Measurements from ENCODE around the gene BAZ1B.
A peak's percentile ranks its signal among the peaks of the same experiment; 100 is the strongest.
"Not testable (repeated sequence)": the region's sequence is repeated elsewhere in the genome, so short reads cannot be mapped to it uniquely, and the experiment has no call there.

Gene BAZ1B

DNA sequence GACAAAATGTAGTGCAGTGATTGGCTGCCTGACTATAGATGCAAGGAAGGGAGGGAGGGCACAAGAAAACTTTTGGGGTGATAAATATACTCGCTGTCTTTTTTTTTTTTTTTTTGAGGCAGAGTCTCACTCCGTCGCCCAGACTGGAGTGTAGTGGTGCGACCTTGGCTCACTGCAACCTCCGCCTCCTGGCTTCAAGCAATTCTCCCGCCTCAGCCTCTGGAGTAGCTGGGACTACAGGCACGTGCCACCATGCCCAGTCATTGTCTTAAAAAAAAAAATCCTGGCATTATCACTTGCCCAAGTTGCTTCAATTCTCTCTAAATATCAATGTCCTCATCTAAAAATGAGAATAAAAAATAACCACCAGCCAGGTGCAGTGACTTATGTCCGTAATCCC, 96.1 kb downstream of the BAZ1B start:
- DNase-seq (ENCODE audit: low read depth), result no peak

DNA sequence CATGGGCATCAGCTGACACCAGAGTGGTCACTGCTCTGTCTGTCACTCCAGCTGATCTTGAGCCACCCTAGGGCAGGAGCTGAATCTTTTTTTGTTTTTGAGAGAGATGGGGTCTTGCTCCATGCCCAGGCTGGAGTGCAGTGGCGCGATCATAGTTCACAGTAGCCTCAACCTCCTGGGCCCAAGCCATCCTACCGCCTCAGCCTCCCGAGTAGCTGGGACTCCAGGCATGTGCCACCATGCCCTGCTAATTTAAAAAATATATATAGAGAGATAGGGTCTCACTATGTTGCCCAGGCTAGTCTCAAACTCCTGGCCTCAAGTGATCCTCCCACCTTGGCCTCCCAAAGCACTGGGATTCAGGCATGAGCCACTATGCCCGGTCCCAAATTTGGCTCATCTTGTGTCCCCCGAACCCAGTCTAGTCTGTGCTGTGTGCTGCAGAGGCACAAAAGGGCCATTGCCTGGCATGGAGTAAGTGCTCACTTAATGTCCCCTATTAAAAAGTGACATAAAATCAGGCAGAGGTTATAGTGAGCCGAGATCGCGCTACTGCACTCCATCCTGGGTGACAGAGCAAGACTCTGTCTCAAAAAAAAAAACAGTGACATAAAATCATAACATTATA, 96.6 kb downstream of the BAZ1B start:
- no peak for DNase-seq (ENCODE audit: low read depth)

DNA sequence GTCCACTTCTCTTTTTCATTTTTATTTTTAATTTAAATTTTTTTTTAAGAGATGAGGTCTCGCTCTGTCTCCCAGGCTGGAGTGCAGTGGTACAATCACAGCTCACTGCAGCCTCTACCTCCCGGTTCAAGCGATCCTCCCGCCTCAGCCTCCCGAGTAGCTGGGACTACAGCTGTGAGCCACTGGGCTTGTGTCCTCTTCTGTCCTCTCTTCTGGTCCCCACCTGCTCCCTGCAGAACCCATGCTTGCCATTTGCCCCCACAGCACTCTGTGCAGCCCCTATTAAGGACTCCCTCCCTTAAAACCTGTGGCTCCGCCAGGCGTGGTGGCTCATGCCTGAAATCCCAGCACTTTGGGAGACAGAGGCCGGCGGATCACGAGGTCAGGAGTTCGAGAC, 97.6 kb downstream of the BAZ1B start:
- DNase-seq (ENCODE audit: low read depth), result no peak

DNA sequence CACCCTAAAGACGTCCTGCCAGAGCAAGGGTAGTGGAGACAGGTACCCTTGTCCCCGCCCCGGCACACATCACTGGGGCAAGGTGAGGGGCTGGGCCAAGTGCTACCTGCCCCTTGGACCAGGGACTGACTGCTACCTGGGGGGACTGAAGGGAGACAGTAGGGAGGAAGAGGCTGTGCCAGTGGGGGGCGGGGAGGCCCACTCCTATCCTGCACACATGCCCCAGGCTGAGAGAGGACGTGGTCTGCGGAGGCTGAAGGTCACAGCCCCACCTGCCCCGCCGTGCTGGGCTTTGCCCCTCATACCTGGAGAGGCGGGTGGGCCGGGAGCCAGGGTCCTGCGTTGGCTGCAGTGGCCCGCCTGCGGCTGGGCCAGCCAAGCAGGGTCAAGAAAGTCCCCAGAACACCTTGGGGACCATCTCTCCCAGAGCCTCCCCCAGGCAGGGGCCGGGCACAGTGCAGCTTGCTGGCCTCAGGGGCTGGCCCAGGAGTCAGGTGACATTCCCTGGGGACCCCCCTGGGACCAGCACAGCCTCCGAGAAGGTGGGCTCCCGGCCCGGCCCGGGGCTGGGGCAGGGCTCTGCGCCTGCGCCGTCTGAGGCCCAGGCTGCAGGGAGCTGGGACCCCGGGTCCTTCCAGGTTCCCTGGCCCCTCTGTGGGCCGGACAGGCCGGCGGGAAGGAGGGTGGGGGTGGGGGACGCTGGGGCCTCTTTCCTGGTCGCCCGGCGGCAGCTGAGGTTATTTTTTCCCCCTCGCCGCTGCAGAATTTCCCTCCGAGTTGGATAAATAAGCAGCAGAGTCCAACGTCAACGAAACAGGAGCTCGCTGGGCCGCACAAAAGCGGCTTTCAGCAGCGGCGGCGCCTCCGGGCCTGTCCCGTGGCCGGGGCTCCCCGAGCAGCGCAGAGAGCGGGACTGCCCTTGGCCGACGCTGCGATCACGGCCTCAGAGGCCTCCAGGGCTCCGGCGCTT, 98.3 kb downstream of the BAZ1B start:
- no peak for DNase-seq (ENCODE audit: low read depth)

DNA sequence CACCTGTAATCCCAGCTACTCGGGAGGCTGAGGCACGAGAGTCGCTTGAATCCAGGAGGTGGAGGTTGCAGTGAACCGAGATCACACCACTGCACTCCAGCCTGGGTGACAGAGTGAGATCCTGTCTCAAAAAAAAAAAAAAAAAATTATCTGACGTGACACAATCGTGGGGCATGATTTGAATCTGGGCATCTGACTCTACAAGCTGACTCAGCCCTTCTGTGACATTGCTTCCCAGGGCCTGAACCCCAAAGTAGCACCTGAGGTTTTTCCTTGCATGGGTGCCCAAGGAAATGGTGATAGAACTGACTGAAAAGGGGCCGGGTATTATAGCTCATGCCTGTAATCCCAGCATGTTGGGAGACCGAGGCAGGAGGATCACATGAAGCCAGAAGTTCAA, 101.5 kb downstream of the BAZ1B start:
- not testable (repeated sequence) for DNase-seq (ENCODE audit: low read depth)

DNA sequence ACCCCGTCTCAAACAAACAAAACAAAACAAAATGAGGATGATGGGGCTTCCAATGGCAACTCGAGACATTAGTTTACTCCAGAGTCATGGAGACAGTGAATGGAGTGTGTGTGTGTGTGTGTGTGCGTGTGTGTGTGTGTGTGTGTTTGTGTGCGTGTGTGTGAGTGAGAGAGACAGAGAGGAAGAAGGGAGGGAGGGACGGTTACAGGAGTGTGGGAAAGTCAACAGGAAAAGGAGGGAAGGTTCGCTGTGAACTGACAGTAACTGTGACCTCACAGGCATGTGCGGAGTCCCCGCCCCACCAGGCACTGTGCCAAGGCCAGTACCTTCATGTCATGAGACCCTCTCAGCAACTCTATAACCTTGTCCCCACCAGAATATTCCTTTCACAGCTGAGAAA, 102.1 kb downstream of the BAZ1B start:
- DNase-seq (ENCODE audit: low read depth), result not testable (repeated sequence)

DNA sequence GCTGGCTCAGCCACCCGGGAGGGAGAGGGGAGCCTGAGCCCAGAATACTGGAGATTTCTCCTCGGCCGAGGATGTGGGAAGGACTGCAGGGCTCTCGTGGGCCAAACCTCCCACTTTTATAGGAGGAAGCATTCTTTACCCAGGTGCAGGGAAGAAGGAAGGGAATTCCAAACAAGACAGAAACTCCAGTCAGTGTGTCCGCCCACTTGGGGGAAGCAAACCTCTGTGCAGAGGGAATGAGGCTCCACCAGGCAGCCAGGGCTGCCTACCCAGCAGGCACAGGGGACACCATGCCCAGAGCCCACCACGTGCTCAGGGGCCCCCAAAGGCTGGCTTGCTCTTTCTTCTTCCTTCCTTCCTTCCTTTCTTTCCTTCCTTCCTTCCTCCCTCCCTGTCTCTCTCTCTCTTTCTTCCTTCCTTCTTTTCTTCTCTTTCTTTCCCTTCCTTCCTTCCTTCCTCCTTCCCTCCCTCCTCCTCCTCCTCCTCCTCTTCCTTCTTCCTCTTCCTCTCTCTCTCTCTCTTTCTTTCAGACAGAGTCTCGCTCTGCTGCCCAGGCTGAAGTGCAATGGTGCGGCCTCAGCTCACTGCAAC, 103.9 kb downstream of the BAZ1B start:
- DNase-seq (ENCODE audit: low read depth), result no peak

DNA sequence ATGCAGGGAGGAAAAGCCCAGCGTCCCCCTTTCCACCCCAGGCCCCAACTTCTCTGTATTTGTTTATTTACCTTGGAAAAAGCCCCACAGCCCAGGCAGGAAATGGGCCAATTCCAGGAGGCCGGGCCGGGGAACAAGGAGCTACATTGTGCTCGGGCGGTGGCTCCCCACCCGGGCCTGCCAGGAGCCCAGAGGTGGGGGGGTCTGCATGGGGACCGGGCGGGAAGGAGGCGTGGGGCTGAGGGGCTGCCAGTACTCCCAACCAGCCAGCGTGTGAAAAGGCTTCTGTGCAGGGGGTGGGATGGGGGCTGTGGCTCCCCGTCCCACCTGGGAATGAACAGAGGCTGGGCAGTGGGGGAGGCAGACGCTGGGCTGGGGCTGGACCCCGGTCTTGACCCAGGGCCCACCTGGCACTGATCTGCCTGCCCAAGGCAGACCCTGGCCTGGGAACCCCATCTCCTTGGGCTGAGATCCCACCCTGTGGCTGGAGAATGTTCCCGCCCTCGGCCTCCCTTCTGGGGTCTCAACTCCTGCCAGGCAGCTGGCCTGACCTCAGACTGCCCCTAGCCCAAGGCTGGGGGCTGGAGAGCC, 111.5 kb downstream of the BAZ1B start:
- DNase-seq (ENCODE audit: low read depth), result not testable (repeated sequence)

DNA sequence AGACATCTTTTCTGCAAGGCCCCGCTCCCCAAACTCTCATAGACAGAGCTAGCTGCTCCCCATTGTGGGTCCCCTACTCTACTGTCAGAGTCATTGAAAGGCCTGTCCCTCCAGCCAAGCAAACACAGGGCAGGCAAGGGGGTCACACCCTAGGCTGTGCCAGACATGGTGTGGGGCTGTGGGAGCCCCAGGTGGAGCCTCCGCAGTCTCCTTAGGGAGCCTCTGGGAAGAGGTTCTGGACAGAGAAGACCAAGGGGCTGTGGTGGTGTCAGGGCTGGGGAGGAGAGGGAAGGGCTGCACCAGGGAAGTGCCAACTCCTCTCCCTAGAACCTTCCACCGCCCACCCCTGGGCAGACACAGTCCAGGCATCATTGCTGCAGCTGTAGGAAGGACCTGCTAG, 117.2 kb downstream of the BAZ1B start:
- not testable (repeated sequence) for DNase-seq (ENCODE audit: low read depth)

DNA sequence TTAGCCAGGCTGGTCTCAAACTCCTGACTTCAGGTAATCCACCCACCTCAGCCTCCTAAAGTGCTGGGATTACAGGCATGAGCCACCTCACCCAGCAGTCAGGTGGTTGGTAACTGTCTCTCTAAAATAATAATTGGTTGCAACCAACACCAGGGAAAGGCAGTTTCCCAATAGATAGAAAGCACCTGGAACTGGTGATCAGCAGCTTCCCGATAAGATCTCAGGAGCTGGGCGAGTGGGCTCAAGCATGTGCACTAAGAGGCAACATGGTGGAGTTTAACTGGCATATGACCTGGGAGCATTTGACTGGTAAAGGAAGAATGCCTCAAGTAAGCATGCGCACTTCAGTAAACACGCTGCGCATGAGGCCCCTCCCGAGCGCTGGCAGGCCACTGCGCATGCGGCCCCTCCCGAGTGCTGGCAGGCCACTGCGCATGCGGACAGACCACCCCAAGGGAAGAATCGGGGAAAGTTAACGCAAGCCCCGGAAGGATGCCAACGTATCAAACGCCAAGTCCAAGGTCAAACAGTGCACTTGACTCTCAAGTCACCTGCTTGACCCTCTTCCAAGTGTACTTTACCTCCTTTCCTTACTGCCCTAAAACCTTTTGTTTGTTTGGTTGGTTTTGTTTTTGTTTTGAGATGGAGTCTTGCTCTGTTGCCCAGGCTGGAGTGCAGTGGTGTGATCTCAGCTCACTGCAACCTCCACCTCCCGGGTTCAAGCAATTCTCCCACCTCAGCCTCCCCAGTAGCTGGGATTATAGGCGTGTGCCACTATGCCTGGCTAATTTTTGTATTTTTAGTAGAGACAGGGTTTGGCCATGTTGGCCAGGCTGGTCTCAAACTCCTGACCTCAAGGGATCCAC, 122.7 kb downstream of the BAZ1B start:
- peak; percentile 18 for DNase-seq (ENCODE audit: low read depth)

DNA sequence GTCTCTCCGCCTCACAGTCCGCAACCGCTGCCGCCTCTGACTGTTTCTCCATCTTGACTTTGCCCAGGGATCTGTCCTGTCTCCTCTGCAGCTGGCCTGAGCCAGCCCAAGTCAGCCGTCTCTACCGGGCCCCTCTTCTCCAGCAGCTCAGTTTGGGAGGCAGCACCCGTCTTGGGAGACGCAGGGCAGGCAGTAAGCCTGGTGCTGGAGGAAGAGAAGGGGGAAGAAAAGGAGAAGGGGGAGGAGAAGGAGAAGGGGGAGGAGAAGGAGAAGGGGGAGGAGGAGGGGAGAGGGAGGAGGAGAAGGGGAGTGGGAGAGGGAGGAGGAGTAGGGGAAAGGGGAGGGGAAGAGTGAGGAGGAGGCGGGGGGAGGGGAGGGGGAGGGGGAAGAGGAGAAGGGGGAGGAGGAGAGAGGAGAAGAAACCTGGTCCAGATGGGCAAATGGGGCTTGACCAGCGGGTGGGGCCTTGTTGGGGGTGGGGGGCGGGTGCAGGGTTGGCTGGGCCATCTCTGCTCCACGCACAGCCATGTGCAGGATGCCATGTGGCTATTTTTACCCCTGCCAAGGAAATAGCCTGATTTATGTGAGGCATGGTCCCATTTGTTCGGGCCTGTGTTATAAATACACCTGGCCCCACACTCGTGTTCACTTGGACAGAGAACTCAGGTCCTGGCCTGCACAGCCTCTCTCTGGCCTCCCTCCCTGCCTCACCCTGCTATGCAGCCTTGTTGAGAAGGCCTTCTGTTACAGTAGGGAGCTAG, 124.4 kb downstream of the BAZ1B start:
- DNase-seq (ENCODE audit: low read depth), result no peak

DNA sequence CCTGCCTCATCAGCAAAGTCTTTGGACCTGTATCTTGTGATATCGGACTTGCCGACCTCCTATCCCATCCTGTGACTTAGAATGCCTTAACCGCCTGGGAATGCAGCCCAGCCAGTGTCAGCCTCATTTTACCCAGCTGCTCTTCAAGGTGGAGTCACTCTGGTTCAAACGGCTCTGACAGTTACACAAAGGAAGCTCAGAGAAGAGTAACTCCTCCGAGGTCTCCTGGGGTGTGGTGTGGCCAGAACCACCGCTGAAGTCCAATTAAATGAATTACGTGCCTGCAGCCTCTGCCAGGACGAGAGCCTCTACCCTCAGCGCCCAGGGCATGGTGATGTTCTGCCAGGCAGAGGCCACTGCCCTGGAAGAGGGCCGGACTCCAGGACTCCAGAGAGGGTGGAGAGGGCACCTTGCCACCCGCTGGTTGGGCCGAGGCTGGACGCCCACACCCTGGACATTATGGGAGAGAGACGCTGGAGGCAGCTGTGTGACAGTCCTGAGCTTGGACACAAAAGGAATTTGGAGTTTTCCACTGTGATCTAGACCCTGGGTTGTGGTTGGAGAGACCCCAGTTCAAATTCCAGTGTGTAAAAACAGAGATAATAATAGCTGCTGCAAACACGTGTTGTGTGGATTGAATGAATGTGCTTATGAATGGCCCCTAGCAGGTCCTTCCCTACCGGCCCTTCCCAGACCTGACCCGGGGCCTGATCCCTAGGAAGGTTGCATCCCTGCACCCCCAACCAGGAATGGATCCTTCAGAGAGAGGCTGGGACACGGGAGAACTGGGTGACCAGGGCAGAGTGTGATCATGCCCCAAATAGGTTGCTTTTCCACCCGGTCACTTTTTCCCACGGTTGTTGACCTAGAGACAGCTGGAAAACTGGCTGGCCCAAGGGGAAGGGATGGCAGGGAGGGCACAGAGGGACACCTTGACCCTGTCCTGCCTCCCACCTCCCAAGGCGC, 126.3 kb downstream of the BAZ1B start:
- no peak for DNase-seq (ENCODE audit: low read depth)

DNA sequence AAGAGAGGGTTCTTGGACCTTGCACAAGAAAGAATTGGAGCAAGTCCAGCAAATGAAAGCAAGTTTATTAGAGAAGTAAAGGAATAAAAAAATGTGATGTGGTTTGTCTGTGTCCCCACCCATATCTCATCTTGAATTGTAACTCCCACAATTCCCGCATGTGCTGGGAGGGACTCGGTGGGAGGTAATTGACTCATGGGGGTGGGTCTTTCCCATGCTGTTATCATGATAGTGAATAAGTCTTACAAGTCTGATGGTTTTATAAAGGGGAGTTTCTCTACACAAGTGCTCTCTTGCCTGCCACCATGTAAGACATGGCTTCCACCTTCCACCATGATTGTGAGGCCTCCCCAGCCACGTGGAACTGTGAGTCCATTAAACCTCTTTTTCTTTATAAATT, 127.7 kb downstream of the BAZ1B start:
- DNase-seq (ENCODE audit: low read depth), result no peak

DNA sequence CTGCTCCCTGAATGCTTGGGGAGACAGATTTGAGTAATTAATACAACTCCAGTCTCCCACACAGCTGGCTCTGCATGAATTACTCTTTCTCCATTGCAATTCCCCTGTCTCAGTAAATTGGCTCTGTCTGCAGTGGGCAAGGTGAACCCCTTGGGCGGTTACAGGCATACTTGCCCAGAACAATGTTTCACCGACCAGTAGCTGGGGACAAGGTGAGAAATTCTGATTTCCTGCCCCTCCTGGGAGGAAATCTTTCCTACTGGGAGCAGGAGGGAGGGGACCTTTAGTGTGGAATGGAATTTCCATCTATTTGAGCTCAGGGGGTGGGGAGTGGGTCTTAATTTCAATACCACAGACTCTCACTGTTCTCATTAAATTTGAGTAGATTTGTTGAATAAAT, 130.7 kb downstream of the BAZ1B start:
- DNase-seq (ENCODE audit: low read depth), result no peak
